Measurements from ENCODE around the gene CMTM3. TPM values are rescaled to one million over a fixed set of nuclear protein-coding genes. Genes with fewer than 3 reads are reported as not detected.
"Not testable (repeated sequence)": the region's sequence is repeated elsewhere in the genome, so short reads cannot be mapped to it uniquely, and the experiment has no call there.

Gene CMTM3
- total and polyA plus RNA-seq, 7 donors: 2.6 to 7.6 (median 4.8) TPM

- DNase-seq (no peak), ATAC-seq (no peak)
- H3K27ac ChIP-seq: no peak overlapping the region
- no peak for TF ChIP-seq CTCF (IDR thresholded peaks at IDR 0.05)
- peaks cover 15% of the 10 kb centered on the region for H3K4me1 ChIP-seq
- intact Hi-C loops (cut with DNase I): no loop called here
- 84 to 88% (median 85%) methylated on average over 6 of the region's 6 CpGs for WGBS, 3 donors
- no peaks in the 10 kb centered on the region for H3K27me3 ChIP-seq (ENCODE audit: insufficient read depth in 3 of 3, low read length in 2 of 3)
- no peaks in the 10 kb centered on the region for H3K36me3 ChIP-seq (ENCODE audit: insufficient read depth in 1 of 2, low read depth in 1 of 2)
- no peak overlapping the region for H3K4me3 ChIP-seq
- no peaks in the 10 kb centered on the region for H3K9me3 ChIP-seq
Observed at GRCh38 chr16:66658143-66658859, 53.8 kb downstream of the CMTM3 start.

- no peaks in the 10 kb centered on the region for H3K27me3 ChIP-seq (ENCODE audit: insufficient read depth in 3 of 3, low read length in 2 of 3)
- DNase-seq: no peak
- intact Hi-C loops (cut with DNase I): no loop called here
Observed at GRCh38 chr16:66658860-66659190, 54.3 kb downstream of the CMTM3 start.

GRCh38 chr16:66660422-66661209 is 56.1 kb downstream of the CMTM3 start:
- peaks cover 15% of the 10 kb centered on the region for H3K4me1 ChIP-seq
- peak; percentile 34 for TF ChIP-seq CTCF (IDR thresholded peaks at IDR 0.05)
- no peaks in the 10 kb centered on the region for H3K27me3 ChIP-seq (ENCODE audit: insufficient read depth in 3 of 3, low read length in 2 of 3)
- no peaks in the 10 kb centered on the region for H3K9me3 ChIP-seq
- H3K4me3 ChIP-seq: peak overlapping the region; percentile 28
- intact Hi-C loops (cut with DNase I): loop anchor here (5.0 to 10.0 kb wide), 2 partner anchors 94 to 207 kb away; partner anchors contain the start of gene DYNC1LI2 (in 1 of the 2)
- H3K36me3 ChIP-seq (ENCODE audit: insufficient read depth in 1 of 2, low read depth in 1 of 2): no peaks in the 10 kb centered on the region
- peak overlapping the region; percentile 80 for H3K27ac ChIP-seq
- DNase-seq: peak; percentile 65 to 79
- 8 to 10% (median 9%) methylated on average over 9 of the region's 9 CpGs for WGBS, 3 donors
- ATAC-seq: peak; percentile 94 to 98 (median 96)

More at GRCh38 chr16:66658860-66659190, 54.3 kb downstream of the CMTM3 start:
- no peak for ATAC-seq
- H3K36me3 ChIP-seq (ENCODE audit: insufficient read depth in 1 of 2, low read depth in 1 of 2): no peaks in the 10 kb centered on the region
- H3K27ac ChIP-seq: no peak overlapping the region
- H3K4me1 ChIP-seq: peaks cover 15% of the 10 kb centered on the region
- H3K4me3 ChIP-seq: no peak overlapping the region
- H3K9me3 ChIP-seq: no peaks in the 10 kb centered on the region
- TF ChIP-seq CTCF (IDR thresholded peaks at IDR 0.05): no peak
- 92 to 97% (median 94%) methylated on average over 5 of the region's 5 CpGs for WGBS, 3 donors

- Histone ChIP-seq H3K36me3 (ENCODE audit: insufficient read depth in 1 of 2, low read depth in 1 of 2) (no peaks in the 10 kb centered on the region), H3K4me3 (peak overlapping the region; percentile 28), H3K27me3 (ENCODE audit: insufficient read depth in 3 of 3, low read length in 2 of 3) (no peaks in the 10 kb centered on the region), H3K27ac (peak overlapping the region; percentile 80), H3K9me3 (no peaks in the 10 kb centered on the region), H3K4me1 (peaks cover 15% of the 10 kb centered on the region)
- DNase-seq: no peak
- no peak for TF ChIP-seq CTCF (IDR thresholded peaks at IDR 0.05)
- ATAC-seq: peak in 3 of 4 donors; percentile 10 to 34 (median 12)
- intact Hi-C loops (cut with DNase I): loop anchor here (5.0 to 10.0 kb wide), 2 partner anchors 94 to 206 kb away; partner anchors contain the start of gene DYNC1LI2 (in 1 of the 2)
- WGBS, 3 donors: 63 to 82% (median 71%) methylated on average over 4 of the region's 4 CpGs
Observed at GRCh38 chr16:66661210-66661560, 56.7 kb downstream of the CMTM3 start.

- intact Hi-C loops (cut with DNase I): loop anchor here (2.0 to 10.0 kb wide), 3 partner anchors 35 to 205 kb away; partner anchors contain the start of genes CMTM4 (in 1 of the 2) and DYNC1LI2 (in 1 of the 2)
- not testable (repeated sequence) for H3K36me3 ChIP-seq (ENCODE audit: insufficient read depth in 1 of 2, low read depth in 1 of 2); H3K4me3 ChIP-seq; DNase-seq; H3K27me3 ChIP-seq (ENCODE audit: insufficient read depth in 3 of 3, low read length in 2 of 3); H3K9me3 ChIP-seq
- 72 to 82% (median 72%) methylated on average over 6 of the region's 6 CpGs for WGBS, 3 donors
- H3K27ac ChIP-seq: peak overlapping the region; percentile 80
- ATAC-seq: peak in 1 of 4 donors; percentile 8
- H3K4me1 ChIP-seq: peaks cover 15% of the 10 kb centered on the region
Observed at GRCh38 chr16:66661671-66662346, 57.3 kb downstream of the CMTM3 start.
